H1 (cell line): ENCODE data around the gene ADIPOR2.

Experiments used
- CEBPB ChIP-seq: IDR thresholded peaks from 2 replicates; pipeline ENCODE4 v1.6.1; 2012; ENCODE audit warnings: low read depth, low read length
- CTCF ChIP-seq, 3 experiments: IDR thresholded peaks; 1 replicate in 2 of 3; 2 replicates in 1 of 3; pipeline versions ENCODE4 v1.5.1 to v1.6.1; 2011; ENCODE audit warnings: low read length in 3 of 3, mild to moderate bottlenecking in 3 of 3, inconsistent platforms in 2 of 3, low read depth in 1 of 3, moderate library complexity in 1 of 3; ENCODE audit not compliant: insufficient read depth in 1 of 3; ENCODE audit errors: control extremely low read depth in 1 of 3
- EP300 ChIP-seq, 2 experiments: IDR thresholded peaks; 1 replicate in 1 of 2; 2 replicates in 1 of 2; pipeline ENCODE4 v1.6.1; 2011 to 2012; ENCODE audit warnings: low read depth in 2 of 2, low read length in 2 of 2, mild to moderate bottlenecking in 2 of 2, borderline replicate concordance in 1 of 2, inconsistent platforms in 1 of 2, moderate library complexity in 1 of 2
- RAD21 ChIP-seq, 2 experiments: IDR thresholded peaks in 1 of 2; conservative IDR thresholded peaks in 1 of 2; 2 replicates each; pipeline ENCODE4 v1.6.1; 2011; ENCODE audit warnings: low read depth in 2 of 2, low read length in 2 of 2, improper control_type of control experiment in 1 of 2, inconsistent platforms in 1 of 2, mild to moderate bottlenecking in 1 of 2, moderate library complexity in 1 of 2

GRCh38 chr12:1787714-1788113 lies 96.8 kb downstream of the ADIPOR2 start:
- TF ChIP-seq CTCF (IDR thresholded peaks at IDR 0.05; ENCODE audit: control extremely low read depth in 1 of 3, insufficient read depth in 1 of 3, low read depth in 1 of 3, low read length in 3 of 3) (no peak), EP300 (IDR thresholded peaks at IDR 0.05; ENCODE audit: borderline replicate concordance in 1 of 2, low read depth in 2 of 2, low read length in 2 of 2) (no peak), RAD21 (IDR thresholded peaks at IDR 0.05 in 1 of 2, conservative IDR thresholded peaks at IDR 0.05 in 1 of 2; ENCODE audit: low read depth in 2 of 2, low read length in 2 of 2) (no peak), CEBPB (no peak)
